ENCODE data around the gene SDC3.

SDC3 gene

GRCh38 chr1:30929135-30929889 lies 20.8 kb upstream of the SDC3 start:
- peak in 1 of 3 experiments; percentile 33 for DNase-seq (ENCODE audit: low read depth in 2 of 3, low spot score in 2 of 3)

- DNase-seq (ENCODE audit: low read depth in 2 of 3, low spot score in 2 of 3), result no peak
Measured at GRCh38 chr1:30928789-30929134, 20.2 kb upstream of the SDC3 start.

- DNase-seq (ENCODE audit: low read depth in 2 of 3, low spot score in 2 of 3), result no peak
Measured at GRCh38 chr1:30928171-30928570, 19.6 kb upstream of the SDC3 start.

GRCh38 chr1:30927448-30927847 lies 18.9 kb upstream of the SDC3 start:
- DNase-seq (ENCODE audit: low read depth in 2 of 3, low spot score in 2 of 3), result no peak

GRCh38 chr1:30923597-30923996 lies 15.0 kb upstream of the SDC3 start:
- no peak for DNase-seq (ENCODE audit: low read depth in 2 of 3, low spot score in 2 of 3)

- no peak for DNase-seq (ENCODE audit: low read depth in 2 of 3, low spot score in 2 of 3)
Measured at GRCh38 chr1:30920827-30921226, 12.3 kb upstream of the SDC3 start.

GRCh38 chr1:30919025-30919881 lies 10.7 kb upstream of the SDC3 start:
- no peak for DNase-seq (ENCODE audit: low read depth in 2 of 3, low spot score in 2 of 3)

- DNase-seq (ENCODE audit: low read depth in 2 of 3, low spot score in 2 of 3), result no peak
Measured at GRCh38 chr1:30916296-30916695, 7.7 kb upstream of the SDC3 start.

- DNase-seq (ENCODE audit: low read depth in 2 of 3, low spot score in 2 of 3), result no peak
Measured at GRCh38 chr1:30915491-30916230, 7.1 kb upstream of the SDC3 start.

- no peak for DNase-seq (ENCODE audit: low read depth in 2 of 3, low spot score in 2 of 3)
Measured at GRCh38 chr1:30914931-30915330, 6.4 kb upstream of the SDC3 start.

GRCh38 chr1:30914587-30914922 lies 6.0 kb upstream of the SDC3 start:
- DNase-seq (ENCODE audit: low read depth in 2 of 3, low spot score in 2 of 3), result no peak

- no peak for DNase-seq (ENCODE audit: low read depth in 2 of 3, low spot score in 2 of 3)
Measured at GRCh38 chr1:30912913-30913652, 4.5 kb upstream of the SDC3 start.

- no peak for DNase-seq (ENCODE audit: low read depth in 2 of 3, low spot score in 2 of 3)
Measured at GRCh38 chr1:30912224-30912623, 3.7 kb upstream of the SDC3 start.

GRCh38 chr1:30911059-30911954 lies 2.7 kb upstream of the SDC3 start:
- DNase-seq (ENCODE audit: low read depth in 2 of 3, low spot score in 2 of 3), result peak in 2 of 3 experiments; percentile 37 to 39

- DNase-seq (ENCODE audit: low read depth in 2 of 3, low spot score in 2 of 3), result no peak
Measured at GRCh38 chr1:30909365-30910068, 959 bp upstream of the SDC3 start.

GRCh38 chr1:30908316-30908695 lies 252 bp downstream of the SDC3 start:
- DNase-seq (ENCODE audit: low read depth in 2 of 3, low spot score in 2 of 3), result no peak

GRCh38 chr1:30907481-30908315 lies 860 bp downstream of the SDC3 start:
- DNase-seq (ENCODE audit: low read depth in 2 of 3, low spot score in 2 of 3), result no peak

- no peak for DNase-seq (ENCODE audit: low read depth in 2 of 3, low spot score in 2 of 3)
Measured at GRCh38 chr1:30906631-30907441, 1.7 kb downstream of the SDC3 start.

Data from activated CD8-positive, alpha-beta memory T cell treated with anti-CD3 and anti-CD28 coated beads for 48 hours (primary cell).